Endothelial cell of umbilical vein (primary cell): ENCODE data around the gene PHF2.

Source experiments
- EZH2 ChIP-seq: IDR thresholded peaks from 2 replicates; pipeline ENCODE4 v1.6.1; 2012; ENCODE audit warnings: borderline replicate concordance, low read depth, mild to moderate bottlenecking, moderate library complexity, low read length, inconsistent platforms; ENCODE audit not compliant: severe bottlenecking
- GATA2 ChIP-seq: IDR thresholded peaks from 2 replicates; pipeline ENCODE4 v1.7.0; 2011; ENCODE audit warnings: low read depth, mild to moderate bottlenecking, moderate library complexity, mixed read lengths, low read length; ENCODE audit not compliant: insufficient read length, insufficient read depth
- MYC ChIP-seq: IDR thresholded peaks from one replicate; pipeline ENCODE4 v1.6.1; 2011; ENCODE audit warnings: mild to moderate bottlenecking, low read depth, low read length
- POLR2A ChIP-seq: IDR thresholded peaks from 2 replicates; pipeline ENCODE4 v1.6.1; 2012; ENCODE audit warnings: low read depth, mild to moderate bottlenecking, control low read depth, low read length
- POLR2AphosphoS5 ChIP-seq: IDR thresholded peaks from 2 replicates; pipeline ENCODE4 v1.6.1; 2012; ENCODE audit warnings: low read depth, mild to moderate bottlenecking, control low read depth, low read length, moderate library complexity; ENCODE audit not compliant: insufficient read depth
- TF ChIP-seq, protein P1 (sequence below), 2 donors: IDR thresholded peaks; 1 replicate in 1 of 2; 2 replicates in 1 of 2; pipeline ENCODE4 v1.5.1; 2011; ENCODE audit warnings: low read length in 2 of 2, mild to moderate bottlenecking in 2 of 2, moderate library complexity in 2 of 2, control low read depth in 1 of 2, inconsistent platforms in 1 of 2, low read depth in 1 of 2; ENCODE audit not compliant: insufficient read depth in 1 of 2; ENCODE audit errors: extremely low read depth in 1 of 2
- TF ChIP-seq, protein P2 (sequence below): IDR thresholded peaks from 2 replicates; pipeline ENCODE4 v1.6.1; 2011; ENCODE audit not compliant: insufficient read depth, insufficient read length

DNA sequence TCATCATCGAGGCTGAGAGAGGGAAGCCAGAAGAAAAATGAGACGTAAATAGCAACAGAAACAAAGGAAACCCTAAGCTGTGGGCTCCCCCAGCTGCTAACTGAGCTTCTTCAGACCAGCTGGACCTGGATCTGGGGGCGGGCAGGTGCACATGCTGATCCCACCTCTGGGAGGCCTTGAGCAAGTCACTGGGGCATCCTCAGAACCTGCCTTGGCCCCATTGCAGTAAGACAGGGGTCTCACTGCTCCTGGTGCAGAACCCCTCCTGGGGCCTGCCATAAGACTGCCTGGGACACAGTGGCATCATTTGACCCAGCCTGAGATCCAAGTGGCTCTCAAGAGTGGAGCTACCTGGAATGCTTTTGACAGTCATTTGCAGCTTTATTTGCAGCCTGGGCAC lies 77.4 kb downstream of the PHF2 start:
- TF ChIP-seq, protein P1, sequence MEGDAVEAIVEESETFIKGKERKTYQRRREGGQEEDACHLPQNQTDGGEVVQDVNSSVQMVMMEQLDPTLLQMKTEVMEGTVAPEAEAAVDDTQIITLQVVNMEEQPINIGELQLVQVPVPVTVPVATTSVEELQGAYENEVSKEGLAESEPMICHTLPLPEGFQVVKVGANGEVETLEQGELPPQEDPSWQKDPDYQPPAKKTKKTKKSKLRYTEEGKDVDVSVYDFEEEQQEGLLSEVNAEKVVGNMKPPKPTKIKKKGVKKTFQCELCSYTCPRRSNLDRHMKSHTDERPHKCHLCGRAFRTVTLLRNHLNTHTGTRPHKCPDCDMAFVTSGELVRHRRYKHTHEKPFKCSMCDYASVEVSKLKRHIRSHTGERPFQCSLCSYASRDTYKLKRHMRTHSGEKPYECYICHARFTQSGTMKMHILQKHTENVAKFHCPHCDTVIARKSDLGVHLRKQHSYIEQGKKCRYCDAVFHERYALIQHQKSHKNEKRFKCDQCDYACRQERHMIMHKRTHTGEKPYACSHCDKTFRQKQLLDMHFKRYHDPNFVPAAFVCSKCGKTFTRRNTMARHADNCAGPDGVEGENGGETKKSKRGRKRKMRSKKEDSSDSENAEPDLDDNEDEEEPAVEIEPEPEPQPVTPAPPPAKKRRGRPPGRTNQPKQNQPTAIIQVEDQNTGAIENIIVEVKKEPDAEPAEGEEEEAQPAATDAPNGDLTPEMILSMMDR (IDR thresholded peaks at IDR 0.05; ENCODE audit: extremely low read depth in 1 of 2, insufficient read depth in 1 of 2, low read depth in 1 of 2, low read length in 2 of 2) = no peak
- no peak for TF ChIP-seq POLR2A
- no peak for TF ChIP-seq EZH2
- no peak for TF ChIP-seq POLR2AphosphoS5
- TF ChIP-seq, protein P2, sequence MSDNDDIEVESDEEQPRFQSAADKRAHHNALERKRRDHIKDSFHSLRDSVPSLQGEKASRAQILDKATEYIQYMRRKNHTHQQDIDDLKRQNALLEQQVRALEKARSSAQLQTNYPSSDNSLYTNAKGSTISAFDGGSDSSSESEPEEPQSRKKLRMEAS = no peak
- no peak for TF ChIP-seq GATA2
- TF ChIP-seq MYC = no peak
